Measurements from ENCODE around the gene KDM4F. TPM values are rescaled to one million over a fixed set of nuclear protein-coding genes. Genes with fewer than 3 reads are reported as not detected.

The KDM4F gene
- total RNA-seq, 1 donor from 2014 or later, result not detected

- DNase-seq, result peak; percentile 83
- ATAC-seq, result peak; percentile 64
- no peaks in the 10 kb centered on the region for H3K9me3 ChIP-seq
- intact Hi-C loops (cut with DNase I), result loop anchor here (10.0 kb wide), 1 partner anchor 70 kb away; no protein-coding TSS in a partner anchor
- H3K27me3 ChIP-seq, result no peaks in the 10 kb centered on the region
- peak overlapping the region; percentile 33 for H3K27ac ChIP-seq
- TF ChIP-seq, protein P1, sequence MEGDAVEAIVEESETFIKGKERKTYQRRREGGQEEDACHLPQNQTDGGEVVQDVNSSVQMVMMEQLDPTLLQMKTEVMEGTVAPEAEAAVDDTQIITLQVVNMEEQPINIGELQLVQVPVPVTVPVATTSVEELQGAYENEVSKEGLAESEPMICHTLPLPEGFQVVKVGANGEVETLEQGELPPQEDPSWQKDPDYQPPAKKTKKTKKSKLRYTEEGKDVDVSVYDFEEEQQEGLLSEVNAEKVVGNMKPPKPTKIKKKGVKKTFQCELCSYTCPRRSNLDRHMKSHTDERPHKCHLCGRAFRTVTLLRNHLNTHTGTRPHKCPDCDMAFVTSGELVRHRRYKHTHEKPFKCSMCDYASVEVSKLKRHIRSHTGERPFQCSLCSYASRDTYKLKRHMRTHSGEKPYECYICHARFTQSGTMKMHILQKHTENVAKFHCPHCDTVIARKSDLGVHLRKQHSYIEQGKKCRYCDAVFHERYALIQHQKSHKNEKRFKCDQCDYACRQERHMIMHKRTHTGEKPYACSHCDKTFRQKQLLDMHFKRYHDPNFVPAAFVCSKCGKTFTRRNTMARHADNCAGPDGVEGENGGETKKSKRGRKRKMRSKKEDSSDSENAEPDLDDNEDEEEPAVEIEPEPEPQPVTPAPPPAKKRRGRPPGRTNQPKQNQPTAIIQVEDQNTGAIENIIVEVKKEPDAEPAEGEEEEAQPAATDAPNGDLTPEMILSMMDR (IDR thresholded peaks at IDR 0.05), result no peak
- peaks cover 40% of the 10 kb centered on the region for H3K4me1 ChIP-seq
- no peak overlapping the region for H3K4me3 ChIP-seq
- H3K36me3 ChIP-seq, result no peaks in the 10 kb centered on the region
Measured at GRCh38 chr11:95074792-95075563, 25.8 kb downstream of the KDM4F start.

DNA sequence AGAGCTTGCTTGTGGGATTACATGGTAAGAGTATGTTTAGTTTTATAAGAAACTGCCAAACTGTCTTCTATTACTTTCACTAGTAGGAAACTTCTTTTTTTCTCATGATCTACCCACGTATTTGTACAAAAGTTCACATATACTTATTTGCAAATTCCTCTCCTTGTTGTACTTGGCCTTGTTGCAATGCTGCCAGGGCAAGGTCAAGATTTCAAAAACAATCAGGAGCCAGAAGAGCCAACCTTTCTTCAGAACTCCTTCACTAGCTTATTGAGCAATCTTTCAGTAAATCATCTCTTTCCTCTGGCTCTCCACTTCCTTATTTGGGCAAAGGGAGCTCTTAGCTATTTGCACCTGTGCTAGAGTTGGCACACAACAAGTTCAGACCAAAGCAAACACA is 27.2 kb downstream of the KDM4F start:
- peak overlapping the region; percentile 33 for H3K27ac ChIP-seq
- intact Hi-C loops (cut with DNase I), result loop anchor here (10.0 kb wide), 1 partner anchor 68 kb away; no protein-coding TSS in a partner anchor

DNA sequence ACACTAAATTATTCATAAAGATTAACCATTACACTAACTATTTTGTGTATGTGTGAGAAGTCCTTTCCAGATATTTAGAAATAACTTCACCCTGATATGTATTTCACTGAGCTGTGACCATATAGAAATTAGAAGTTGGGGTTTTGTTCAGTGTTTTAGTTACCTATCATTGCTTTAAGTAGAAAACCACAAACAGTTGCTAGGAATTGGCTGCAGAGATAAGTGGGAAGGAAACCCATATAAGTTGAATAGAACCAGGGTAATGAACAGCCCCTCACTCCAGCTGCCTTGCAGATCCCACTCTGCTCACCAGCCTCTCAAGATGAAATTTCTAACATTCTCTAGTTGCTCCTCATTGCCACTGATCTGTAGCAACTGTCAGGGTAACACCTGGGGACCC is 27.8 kb downstream of the KDM4F start:
- TF ChIP-seq, protein P1 (IDR thresholded peaks at IDR 0.05), result no peak
- no peaks in the 10 kb centered on the region for H3K36me3 ChIP-seq
- H3K4me3 ChIP-seq, result no peak overlapping the region
- no peaks in the 10 kb centered on the region for H3K27me3 ChIP-seq
- ATAC-seq (no peak), DNase-seq (no peak)
- peaks cover 36% of the 10 kb centered on the region for H3K4me1 ChIP-seq
- no peaks in the 10 kb centered on the region for H3K9me3 ChIP-seq
- H3K27ac ChIP-seq, result no peak overlapping the region
- intact Hi-C loops (cut with DNase I), result loop anchor here (10.0 kb wide), 1 partner anchor 68 kb away; no protein-coding TSS in a partner anchor

More for the DNA sequence above, 27.2 kb downstream of the KDM4F start:
- ATAC-seq (peak; percentile 82), DNase-seq (no peak)
- H3K27me3 ChIP-seq, result no peaks in the 10 kb centered on the region
- no peaks in the 10 kb centered on the region for H3K36me3 ChIP-seq
- H3K9me3 ChIP-seq, result no peaks in the 10 kb centered on the region
- H3K4me1 ChIP-seq, result peaks cover 36% of the 10 kb centered on the region
- H3K4me3 ChIP-seq, result no peak overlapping the region
- TF ChIP-seq, protein P1 (IDR thresholded peaks at IDR 0.05), result no peak

DNA sequence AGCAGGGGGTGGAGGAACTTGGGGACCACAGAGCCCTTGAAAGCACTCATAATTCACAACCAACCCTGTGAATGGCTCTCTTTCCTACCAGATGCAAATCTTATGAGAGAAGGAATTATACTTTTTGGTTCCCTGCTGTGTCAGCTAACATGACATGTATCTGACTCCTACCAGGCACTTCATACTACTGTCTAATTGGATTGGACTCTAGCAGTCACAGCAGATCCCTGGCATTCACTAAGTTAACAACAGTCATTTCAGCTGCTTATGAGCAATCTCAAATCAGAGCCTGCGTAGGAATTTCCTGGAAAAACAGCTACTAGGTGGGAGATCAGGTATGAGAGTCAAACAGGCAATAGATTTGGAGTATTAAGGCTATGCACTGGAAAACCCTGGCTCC is 29.3 kb downstream of the KDM4F start:
- Histone ChIP-seq H3K9me3 (no peaks in the 10 kb centered on the region), H3K36me3 (no peaks in the 10 kb centered on the region), H3K4me1 (peaks cover 36% of the 10 kb centered on the region), H3K4me3 (no peak overlapping the region), H3K27ac (no peak overlapping the region), H3K27me3 (no peaks in the 10 kb centered on the region)
- DNase-seq (no peak), ATAC-seq (no peak)
- intact Hi-C loops (cut with DNase I), result loop anchor here (10.0 kb wide), 1 partner anchor 66 kb away; no protein-coding TSS in a partner anchor
- TF ChIP-seq, protein P1 (IDR thresholded peaks at IDR 0.05), result no peak

- intact Hi-C loops (cut with DNase I), result no loop called here
- TF ChIP-seq, protein P1 (IDR thresholded peaks at IDR 0.05), result no peak
- no peak overlapping the region for H3K4me3 ChIP-seq
- no peak for ATAC-seq
- peak overlapping the region; percentile 63 for H3K27ac ChIP-seq
- no peaks in the 10 kb centered on the region for H3K27me3 ChIP-seq
- no peaks in the 10 kb centered on the region for H3K9me3 ChIP-seq
- no peak for DNase-seq
- peaks cover 19% of the 10 kb centered on the region for H3K4me1 ChIP-seq
- H3K36me3 ChIP-seq, result no peaks in the 10 kb centered on the region
Measured at GRCh38 chr11:95081010-95081409, 31.8 kb downstream of the KDM4F start.

Measured in upper lobe of right lung (tissue), 1 donor.